K562 (cell line): Measurements from ENCODE around the gene PLK1. TPM values are rescaled to one million over a fixed set of nuclear protein-coding genes. Genes with fewer than 3 reads are reported as not detected.

Source experiments
- BCL6 ChIP-seq: fragments of 250-450 bp; sonication (Bioruptor Pico); IDR thresholded peaks from 2 replicates; pipeline ENCODE4 v1.4.0; 2020
- CGGBP1 ChIP-seq: fragments of 250-450 bp; sonication (Bioruptor Pico); IDR thresholded peaks from 2 replicates; pipeline ENCODE4 v1.9.0; 2021; ENCODE audit warnings: mild to moderate bottlenecking
- CTCF ChIP-seq, 3 experiments: IDR thresholded peaks in 2 of 3; conservative IDR thresholded peaks in 1 of 3; 2 replicates each; pipeline ENCODE4 v1.5.1; 2011 to 2012; ENCODE audit warnings: low read length in 3 of 3, mild to moderate bottlenecking in 3 of 3, control low read depth in 2 of 3, improper control_type of control experiment in 1 of 3, inconsistent platforms in 1 of 3, low read depth in 1 of 3, mixed read lengths in 1 of 3, moderate library complexity in 1 of 3; ENCODE audit not compliant: insufficient read depth in 2 of 3
- FOXK1 ChIP-seq: sonication (generic); formaldehyde crosslinking; IDR thresholded peaks from 2 replicates; pipeline ENCODE4 v1.8.0; 2022; ENCODE audit warnings: missing genetic modification reagents, mild to moderate bottlenecking, borderline replicate concordance
- MAZ ChIP-seq, 2 experiments: fragments of 450-650 bp in 1 of 2; sonication (generic) in 1 of 2; formaldehyde crosslinking; IDR thresholded peaks in 1 of 2; conservative IDR thresholded peaks in 1 of 2; 2 replicates each; pipeline versions ENCODE4 v1.4.0 to v1.5.0; 2020; ENCODE audit warnings: mild to moderate bottlenecking in 1 of 2, missing genetic modification reagents in 1 of 2
- NR3C1 ChIP-seq: sonication (generic); formaldehyde crosslinking; IDR thresholded peaks from 2 replicates; pipeline ENCODE4 v1.8.1; 2022; ENCODE audit warnings: missing genetic modification reagents
- PTBP1 ChIP-seq: fragments of 200-400 bp; formaldehyde crosslinking; IDR thresholded peaks from 2 replicates; pipeline ENCODE4 v1.6.1; 2017; ENCODE audit warnings: low read depth, low read length
- RB1 ChIP-seq: fragments of 450-650 bp; IDR thresholded peaks from 2 replicates; pipeline ENCODE4 v1.6.1; 2017; ENCODE audit warnings: low read depth, mild to moderate bottlenecking
- SAP30 ChIP-seq: fragments of 200-600 bp; sonication (generic); IDR thresholded peaks from 2 replicates; pipeline ENCODE4 v1.6.1; 2012; ENCODE audit warnings: borderline replicate concordance, low read depth, mild to moderate bottlenecking, moderate library complexity, low read length, control low read depth, inconsistent platforms; ENCODE audit not compliant: insufficient read depth, poor library complexity, severe bottlenecking
- SMAD4 ChIP-seq: fragments of 250-450 bp; sonication (Bioruptor Pico); conservative IDR thresholded peaks from 2 replicates; pipeline ENCODE4 v1.8.0; 2021; ENCODE audit warnings: inconsistent platforms, mild to moderate bottlenecking, moderate library complexity
- SP2 ChIP-seq: IDR thresholded peaks from 2 replicates; pipeline ENCODE4 v1.6.1; 2011; ENCODE audit warnings: mild to moderate bottlenecking, low read depth, low read length, moderate library complexity; ENCODE audit not compliant: poor library complexity, severe bottlenecking; ENCODE audit errors: extremely low read depth
- SRF ChIP-seq, 2 experiments: fragments of 250-450, 450-650 bp in 1 of 2; sonication (Bioruptor Pico) in 1 of 2; sonication (generic) in 1 of 2; formaldehyde crosslinking; IDR thresholded peaks; 2 replicates each; pipeline versions ENCODE4 v1.5.0 to v1.5.1; 2020 to 2022; ENCODE audit warnings: mild to moderate bottlenecking in 1 of 2, missing genetic modification reagents in 1 of 2
- TSC22D4 ChIP-seq: fragments of 450-650 bp; IDR thresholded peaks from 2 replicates; pipeline ENCODE4 v1.6.1; 2016; ENCODE audit warnings: missing genetic modification characterization, missing biosample characterization, control low read depth
- ZNF217 ChIP-seq: sonication (generic); formaldehyde crosslinking; IDR thresholded peaks from 2 replicates; pipeline ENCODE4 v1.8.0; 2022; ENCODE audit warnings: mild to moderate bottlenecking, missing genetic modification reagents
- ZNF408 ChIP-seq: fragments of 250-450 bp; sonication (Bioruptor Pico); IDR thresholded peaks from 2 replicates; pipeline ENCODE4 v1.4.0; 2020; ENCODE audit warnings: low read depth, mild to moderate bottlenecking, moderate library complexity
- ZNF668 ChIP-seq: fragments of 250-450 bp; sonication (Bioruptor Pico); IDR thresholded peaks from 2 replicates; pipeline ENCODE4 v1.8.0; 2022; ENCODE audit warnings: mild to moderate bottlenecking, inconsistent platforms
- ZNF780A ChIP-seq: fragments of 250-450 bp; sonication (Bioruptor Pico); IDR thresholded peaks from 2 replicates; pipeline ENCODE4 v1.5.0; 2021; ENCODE audit warnings: mild to moderate bottlenecking
- polyA plus RNA-seq, 8 experiments: library from polyadenylated mRNA; depleted of rRNA in 4 of 8; stranded (reverse) in 5 of 8; unstranded in 3 of 8; fragments of >200 nt; fragmentation: Nextera tagmentation in 2 of 8; fragmentation: Illumina TruSeq in 1 of 8; extraction: Ambion mirVana in 2 of 8; extraction: Trizol in 1 of 8; gene quantifications; 2 replicates each; pipeline versions ENCODE4 v1.2.1 to v1.2.3, GENCODE V29; 2011 to 2014; ENCODE audit warnings: inconsistent platforms in 1 of 8, missing spikeins in 1 of 8
- total RNA-seq, 7 experiments: library from RNA; depleted of rRNA in 6 of 7; stranded (reverse); fragments of >200 nt in 6 of 7; fragmentation: Illumina TruSeq in 2 of 7; extraction: Trizol in 2 of 7; gene quantifications; 2 replicates each; pipeline versions ENCODE4 v1.2.1 to v1.2.3, GENCODE V29; 2011 to 2021; ENCODE audit warnings: low replicate concordance in 1 of 7
- TF ChIP-seq, protein P1 (sequence below): fragments of 450-650 bp; IDR thresholded peaks from 2 replicates; pipeline ENCODE4 v1.6.1; 2018; ENCODE audit warnings: mild to moderate bottlenecking, low read depth; ENCODE audit not compliant: partially characterized antibody
- TF ChIP-seq, protein P2 (sequence below), 3 experiments: fragments of 200-800 bp in 1 of 3; fragments of 250-450 bp in 1 of 3; fragments of 450-650 bp in 1 of 3; sonication (Bioruptor Pico) in 1 of 3; sonication (Bioruptor generic) in 1 of 3; formaldehyde crosslinking in 1 of 3; IDR thresholded peaks; 2 replicates each; pipeline versions ENCODE4 v1.6.1 to v1.8.0; 2016 to 2022; ENCODE audit warnings: mild to moderate bottlenecking in 2 of 3, missing genetic modification characterization in 2 of 3, missing compliant biosample characterization in 1 of 3, moderate library complexity in 1 of 3

The PLK1 gene
- total and polyA plus RNA-seq, 9 of the 15 experiments (the other 6 are each of a cell fraction or from before 2014, with no cell fraction given), result 13.6 to 212 (median 45.5) TPM

DNA sequence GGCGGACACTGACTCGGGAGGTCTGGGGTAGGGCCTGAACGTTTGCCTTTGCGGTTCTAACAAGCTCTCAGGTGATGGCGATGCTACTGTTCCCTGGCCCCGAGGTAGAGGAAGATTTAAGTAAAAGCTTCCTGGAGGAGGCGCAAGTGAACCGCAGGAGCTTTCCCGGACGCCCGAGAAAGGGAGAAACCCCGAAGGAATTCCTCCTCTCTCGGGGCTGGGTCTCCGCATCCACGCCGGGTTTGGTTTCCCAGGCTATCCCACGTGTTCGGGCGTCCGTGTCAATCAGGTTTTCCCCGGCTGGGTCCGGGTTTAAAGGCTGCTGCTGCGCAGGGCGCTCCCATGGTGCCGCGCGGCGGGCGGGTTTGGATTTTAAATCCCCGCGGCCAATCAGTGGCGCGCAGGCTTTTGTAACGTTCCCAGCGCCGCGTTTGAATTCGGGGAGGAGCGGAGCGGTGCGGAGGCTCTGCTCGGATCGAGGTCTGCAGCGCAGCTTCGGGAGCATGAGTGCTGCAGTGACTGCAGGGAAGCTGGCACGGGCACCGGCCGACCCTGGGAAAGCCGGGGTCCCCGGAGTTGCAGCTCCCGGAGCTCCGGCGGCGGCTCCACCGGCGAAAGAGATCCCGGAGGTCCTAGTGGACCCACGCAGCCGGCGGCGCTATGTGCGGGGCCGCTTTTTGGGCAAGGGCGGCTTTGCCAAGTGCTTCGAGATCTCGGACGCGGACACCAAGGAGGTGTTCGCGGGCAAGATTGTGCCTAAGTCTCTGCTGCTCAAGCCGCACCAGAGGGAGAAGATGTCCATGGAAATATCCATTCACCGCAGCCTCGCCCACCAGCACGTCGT is at the start of gene PLK1 (continued):
- TF ChIP-seq CGGBP1 (CRISPR knock-in tag) (no peak), FOXK1 (CRISPR knock-in tag) (no peak), TSC22D4 (tag) (no peak), SMAD4 (CRISPR knock-in tag) (no peak; the same call in 1 of the 2 replicates), SP2 (no peak), PTBP1 (no peak), CTCF (IDR thresholded peaks at IDR 0.05 in 2 of 3, conservative IDR thresholded peaks at IDR 0.05 in 1 of 3; ENCODE audit: insufficient read depth in 2 of 3, low read depth in 1 of 3, low read length in 3 of 3) (peak; percentile 62 to 63 (median 62)), SRF (CRISPR knock-in tag; IDR thresholded peaks at IDR 0.05) (no peak), NR3C1 (CRISPR knock-in tag) (no peak; the same call in 1 of the 2 replicates), ZNF780A (CRISPR knock-in tag) (no peak), RB1 (peak; percentile 12; the same call in 1 of the 2 replicates), MAZ (CRISPR knock-in tag; conservative IDR thresholded peaks at IDR 0.05 in 1 of 2, IDR thresholded peaks at IDR 0.05 in 1 of 2) (peak in 1 of 2 experiments; percentile 30; a peak in 1 of 4 replicates), ZNF408 (no peak), SAP30 (peak; percentile 95), BCL6 (CRISPR knock-in tag) (no peak), ZNF668 (CRISPR knock-in tag) (no peak), ZNF217 (CRISPR knock-in tag) (no peak)
- TF ChIP-seq, protein P1, sequence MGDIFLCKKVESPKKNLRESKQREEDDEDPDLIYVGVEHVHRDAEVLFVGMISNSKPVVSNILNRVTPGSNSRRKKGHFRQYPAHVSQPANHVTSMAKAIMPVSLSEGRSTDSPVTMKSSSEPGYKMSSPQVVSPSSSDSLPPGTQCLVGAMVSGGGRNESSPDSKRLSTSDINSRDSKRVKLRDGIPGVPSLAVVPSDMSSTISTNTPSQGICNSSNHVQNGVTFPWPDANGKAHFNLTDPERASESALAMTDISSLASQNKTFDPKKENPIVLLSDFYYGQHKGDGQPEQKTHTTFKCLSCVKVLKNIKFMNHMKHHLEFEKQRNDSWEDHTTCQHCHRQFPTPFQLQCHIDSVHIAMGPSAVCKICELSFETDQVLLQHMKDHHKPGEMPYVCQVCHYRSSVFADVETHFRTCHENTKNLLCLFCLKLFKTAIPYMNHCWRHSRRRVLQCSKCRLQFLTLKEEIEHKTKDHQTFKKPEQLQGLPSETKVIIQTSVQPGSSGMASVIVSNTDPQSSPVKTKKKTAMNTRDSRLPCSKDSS, result no peak
- TF ChIP-seq, protein P2, sequence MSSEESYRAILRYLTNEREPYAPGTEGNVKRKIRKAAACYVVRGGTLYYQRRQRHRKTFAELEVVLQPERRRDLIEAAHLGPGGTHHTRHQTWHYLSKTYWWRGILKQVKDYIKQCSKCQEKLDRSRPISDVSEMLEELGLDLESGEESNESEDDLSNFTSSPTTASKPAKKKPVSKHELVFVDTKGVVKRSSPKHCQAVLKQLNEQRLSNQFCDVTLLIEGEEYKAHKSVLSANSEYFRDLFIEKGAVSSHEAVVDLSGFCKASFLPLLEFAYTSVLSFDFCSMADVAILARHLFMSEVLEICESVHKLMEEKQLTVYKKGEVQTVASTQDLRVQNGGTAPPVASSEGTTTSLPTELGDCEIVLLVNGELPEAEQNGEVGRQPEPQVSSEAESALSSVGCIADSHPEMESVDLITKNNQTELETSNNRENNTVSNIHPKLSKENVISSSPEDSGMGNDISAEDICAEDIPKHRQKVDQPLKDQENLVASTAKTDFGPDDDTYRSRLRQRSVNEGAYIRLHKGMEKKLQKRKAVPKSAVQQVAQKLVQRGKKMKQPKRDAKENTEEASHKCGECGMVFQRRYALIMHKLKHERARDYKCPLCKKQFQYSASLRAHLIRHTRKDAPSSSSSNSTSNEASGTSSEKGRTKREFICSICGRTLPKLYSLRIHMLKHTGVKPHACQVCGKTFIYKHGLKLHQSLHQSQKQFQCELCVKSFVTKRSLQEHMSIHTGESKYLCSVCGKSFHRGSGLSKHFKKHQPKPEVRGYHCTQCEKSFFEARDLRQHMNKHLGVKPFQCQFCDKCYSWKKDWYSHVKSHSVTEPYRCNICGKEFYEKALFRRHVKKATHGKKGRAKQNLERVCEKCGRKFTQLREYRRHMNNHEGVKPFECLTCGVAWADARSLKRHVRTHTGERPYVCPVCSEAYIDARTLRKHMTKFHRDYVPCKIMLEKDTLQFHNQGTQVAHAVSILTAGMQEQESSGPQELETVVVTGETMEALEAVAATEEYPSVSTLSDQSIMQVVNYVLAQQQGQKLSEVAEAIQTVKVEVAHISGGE (CRISPR knock-in tag; IDR thresholded peaks at IDR 0.05), result 0 out of 6 replicates have a peak, but pooled peaks of 1 of the 3 experiments have one; percentile 46
